ENCODE results near the gene ABCA2.

Gene ABCA2, protein sequence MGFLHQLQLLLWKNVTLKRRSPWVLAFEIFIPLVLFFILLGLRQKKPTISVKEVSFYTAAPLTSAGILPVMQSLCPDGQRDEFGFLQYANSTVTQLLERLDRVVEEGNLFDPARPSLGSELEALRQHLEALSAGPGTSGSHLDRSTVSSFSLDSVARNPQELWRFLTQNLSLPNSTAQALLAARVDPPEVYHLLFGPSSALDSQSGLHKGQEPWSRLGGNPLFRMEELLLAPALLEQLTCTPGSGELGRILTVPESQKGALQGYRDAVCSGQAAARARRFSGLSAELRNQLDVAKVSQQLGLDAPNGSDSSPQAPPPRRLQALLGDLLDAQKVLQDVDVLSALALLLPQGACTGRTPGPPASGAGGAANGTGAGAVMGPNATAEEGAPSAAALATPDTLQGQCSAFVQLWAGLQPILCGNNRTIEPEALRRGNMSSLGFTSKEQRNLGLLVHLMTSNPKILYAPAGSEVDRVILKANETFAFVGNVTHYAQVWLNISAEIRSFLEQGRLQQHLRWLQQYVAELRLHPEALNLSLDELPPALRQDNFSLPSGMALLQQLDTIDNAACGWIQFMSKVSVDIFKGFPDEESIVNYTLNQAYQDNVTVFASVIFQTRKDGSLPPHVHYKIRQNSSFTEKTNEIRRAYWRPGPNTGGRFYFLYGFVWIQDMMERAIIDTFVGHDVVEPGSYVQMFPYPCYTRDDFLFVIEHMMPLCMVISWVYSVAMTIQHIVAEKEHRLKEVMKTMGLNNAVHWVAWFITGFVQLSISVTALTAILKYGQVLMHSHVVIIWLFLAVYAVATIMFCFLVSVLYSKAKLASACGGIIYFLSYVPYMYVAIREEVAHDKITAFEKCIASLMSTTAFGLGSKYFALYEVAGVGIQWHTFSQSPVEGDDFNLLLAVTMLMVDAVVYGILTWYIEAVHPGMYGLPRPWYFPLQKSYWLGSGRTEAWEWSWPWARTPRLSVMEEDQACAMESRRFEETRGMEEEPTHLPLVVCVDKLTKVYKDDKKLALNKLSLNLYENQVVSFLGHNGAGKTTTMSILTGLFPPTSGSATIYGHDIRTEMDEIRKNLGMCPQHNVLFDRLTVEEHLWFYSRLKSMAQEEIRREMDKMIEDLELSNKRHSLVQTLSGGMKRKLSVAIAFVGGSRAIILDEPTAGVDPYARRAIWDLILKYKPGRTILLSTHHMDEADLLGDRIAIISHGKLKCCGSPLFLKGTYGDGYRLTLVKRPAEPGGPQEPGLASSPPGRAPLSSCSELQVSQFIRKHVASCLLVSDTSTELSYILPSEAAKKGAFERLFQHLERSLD (N-terminal part only)

DNA sequence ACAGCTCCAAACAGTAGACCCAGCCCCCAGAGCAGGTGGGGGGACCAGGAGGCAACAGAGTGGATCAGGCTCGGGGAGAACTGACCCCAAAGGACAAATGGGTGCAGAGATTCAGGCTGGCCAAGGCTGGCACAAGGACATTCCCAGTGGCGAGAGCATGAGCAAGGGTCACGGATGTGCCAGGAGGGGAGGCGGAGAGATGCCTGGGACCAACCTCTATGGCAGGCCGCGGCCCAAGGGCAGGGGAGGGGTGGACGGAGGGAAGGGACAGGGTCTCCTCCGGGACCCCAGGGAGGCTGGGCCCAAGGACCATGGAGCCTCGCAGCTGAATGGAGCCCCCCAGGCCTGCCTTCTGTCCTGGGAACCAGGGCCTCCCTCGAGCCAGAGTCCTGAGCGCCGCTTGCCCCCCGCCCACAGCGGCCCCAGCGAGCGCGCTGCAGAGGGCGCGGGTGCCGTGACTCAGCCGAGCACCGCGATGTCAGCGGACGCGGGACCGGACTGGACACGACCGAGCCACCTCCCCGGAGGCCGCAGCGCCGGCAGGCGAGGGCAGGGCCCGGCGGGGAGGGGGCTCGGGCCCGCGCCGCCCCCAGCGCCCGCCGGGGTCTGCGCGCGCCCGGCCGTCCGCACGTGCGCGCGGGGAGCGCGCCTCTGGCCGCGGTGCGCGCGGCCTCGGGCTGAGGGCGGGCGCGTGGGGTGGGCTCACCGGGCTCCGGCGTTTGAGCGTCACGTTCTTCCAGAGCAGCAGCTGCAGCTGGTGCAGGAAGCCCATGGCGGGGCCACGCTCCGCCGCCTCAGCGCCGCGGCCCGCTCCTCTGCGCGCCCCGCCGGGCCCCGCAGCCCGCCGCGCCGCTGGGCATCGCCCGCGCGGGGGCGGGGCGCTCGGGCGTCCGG lies at the start of gene ABCA2:
TSS of gene ABCA2 (minus strand) at position 869 of the 894 bp plus-strand sequence. CDS start at position 772, 97 bp downstream.
- DNase-seq: no peak

DNA sequence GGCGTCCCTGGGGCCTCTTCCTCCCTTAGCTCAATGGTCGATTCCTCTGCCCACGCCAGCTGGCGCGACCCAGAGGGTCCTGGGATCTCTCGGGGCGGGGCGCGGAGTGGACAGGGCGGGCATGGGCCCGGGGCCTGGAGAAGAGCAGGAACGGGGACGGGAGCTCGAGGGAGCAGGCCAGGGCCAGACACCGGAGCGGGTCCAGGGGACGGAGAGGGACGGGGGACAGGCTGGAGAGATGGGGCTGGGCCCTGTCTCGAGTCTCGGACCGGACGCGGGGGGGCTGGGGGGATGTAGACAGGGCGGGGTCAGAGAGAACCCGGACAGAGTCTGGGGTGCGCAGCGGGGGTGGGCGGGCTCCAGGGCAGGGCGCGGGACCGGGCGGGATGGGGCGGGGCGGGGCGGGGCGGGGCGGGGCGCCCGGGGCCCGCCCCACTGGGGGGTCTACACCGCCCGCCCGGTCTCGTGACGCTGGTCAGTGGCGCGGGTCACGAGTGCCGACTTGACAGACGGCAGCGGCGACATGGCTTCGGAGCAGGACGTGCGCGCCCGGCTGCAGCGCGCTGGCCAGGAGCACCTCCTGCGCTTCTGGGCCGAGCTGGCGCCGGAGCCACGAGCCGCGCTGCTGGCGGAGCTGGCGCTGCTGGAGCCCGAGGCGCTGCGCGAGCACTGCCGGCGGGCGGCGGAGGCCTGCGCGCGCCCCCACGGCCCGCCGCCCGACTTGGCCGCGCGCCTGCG lies 49.1 kb upstream of the ABCA2 start, which contains the start of gene UAP1L1:
TSS of gene UAP1L1 (plus strand) at position 508 of the 738 bp plus-strand sequence. CDS start at position 524, 16 bp downstream.
- peak; percentile 60 for DNase-seq

DNA sequence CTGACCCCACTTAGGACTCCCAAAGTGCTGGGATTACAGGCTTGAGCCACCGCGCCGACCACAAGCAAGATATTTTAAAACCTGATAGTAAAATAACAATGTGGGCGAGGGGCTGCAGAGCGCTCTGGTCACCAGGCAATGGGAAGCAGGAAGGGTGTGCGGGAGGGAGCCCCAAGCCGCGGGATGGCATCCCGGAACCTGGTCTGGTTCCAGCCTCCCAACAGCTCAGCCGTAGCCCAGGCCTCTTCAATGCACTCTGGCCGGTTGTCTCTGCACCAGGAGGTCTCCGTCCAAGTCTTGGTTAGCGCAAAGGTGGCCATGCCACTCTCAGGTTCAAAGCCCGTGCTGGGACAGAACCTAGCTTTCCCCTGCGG lies 48.6 kb upstream of the ABCA2 start:
- no peak for DNase-seq

DNA sequence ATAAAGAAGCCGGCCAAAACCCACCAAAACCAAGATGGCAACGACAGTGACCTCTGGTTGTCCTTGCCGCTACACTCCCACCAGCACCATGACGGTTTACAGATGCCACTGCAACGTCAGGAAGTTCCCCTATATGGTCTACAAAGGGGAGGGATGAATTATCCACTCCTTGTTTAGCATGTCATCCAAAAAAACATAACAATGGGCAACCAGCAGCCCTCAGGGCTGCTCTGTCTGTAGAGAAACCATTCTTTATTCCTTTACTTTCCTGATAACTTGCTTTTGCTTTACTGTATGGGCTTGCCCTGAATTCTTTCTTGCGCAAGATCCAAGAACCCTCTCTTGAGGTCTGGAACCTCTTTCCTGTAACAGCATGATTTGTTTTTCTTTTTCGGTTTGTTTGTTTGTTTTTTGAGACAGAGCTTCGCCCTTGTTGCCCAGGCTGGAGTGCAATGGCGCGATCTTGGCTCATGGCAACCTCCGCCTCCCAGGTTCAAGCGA lies 47.3 kb upstream of the ABCA2 start:
- no peak for DNase-seq

DNA sequence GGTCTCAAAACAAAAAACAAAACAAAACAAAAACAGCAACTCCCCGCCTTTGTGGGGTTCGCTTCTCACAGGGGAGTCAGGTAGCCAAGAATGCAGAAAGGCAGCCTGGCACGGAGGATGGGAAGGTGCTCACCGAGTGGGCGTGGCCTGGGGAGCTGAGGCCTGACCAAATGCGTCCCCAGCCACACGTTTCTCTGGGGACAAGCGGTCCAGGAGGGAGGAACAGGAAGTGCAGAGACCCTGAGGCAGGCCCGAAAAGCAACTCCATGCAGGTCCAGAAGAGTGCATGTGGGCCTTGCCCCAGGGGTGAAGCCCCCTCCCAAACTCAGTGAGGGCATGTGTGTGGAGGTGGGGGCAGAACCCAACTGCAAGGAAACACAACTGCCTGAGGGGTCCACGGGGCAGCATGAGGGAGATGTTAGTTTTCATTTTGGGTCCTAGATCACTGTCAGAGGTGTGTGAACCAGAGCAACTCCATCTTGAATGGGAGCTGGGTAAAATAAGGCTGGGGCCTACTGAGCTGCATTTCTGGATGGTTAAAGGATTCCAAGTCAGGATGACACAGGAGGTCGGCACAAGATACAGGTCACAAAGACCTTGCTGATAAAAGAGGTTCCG lies 46.7 kb upstream of the ABCA2 start:
- DNase-seq: no peak

DNA sequence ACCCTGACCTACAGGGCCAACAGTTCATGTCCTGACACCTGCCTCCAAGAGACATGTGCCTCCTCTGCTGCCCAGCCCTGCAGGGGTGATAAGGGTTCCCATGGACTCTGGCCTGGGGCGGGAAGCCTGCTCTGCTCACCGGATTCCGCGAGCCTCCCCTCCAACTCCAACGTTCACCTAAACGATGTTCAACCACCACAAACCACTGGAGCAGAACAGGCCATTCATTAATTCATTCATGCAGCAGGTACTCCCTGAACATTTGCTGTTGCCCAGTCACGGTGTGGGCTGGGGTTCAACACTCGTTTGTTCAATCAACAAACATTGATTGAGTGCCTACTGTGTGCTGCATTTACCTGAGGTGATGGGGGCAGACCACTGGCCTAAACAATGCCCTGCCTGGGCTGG lies 46.0 kb upstream of the ABCA2 start:
- DNase-seq: no peak

DNA sequence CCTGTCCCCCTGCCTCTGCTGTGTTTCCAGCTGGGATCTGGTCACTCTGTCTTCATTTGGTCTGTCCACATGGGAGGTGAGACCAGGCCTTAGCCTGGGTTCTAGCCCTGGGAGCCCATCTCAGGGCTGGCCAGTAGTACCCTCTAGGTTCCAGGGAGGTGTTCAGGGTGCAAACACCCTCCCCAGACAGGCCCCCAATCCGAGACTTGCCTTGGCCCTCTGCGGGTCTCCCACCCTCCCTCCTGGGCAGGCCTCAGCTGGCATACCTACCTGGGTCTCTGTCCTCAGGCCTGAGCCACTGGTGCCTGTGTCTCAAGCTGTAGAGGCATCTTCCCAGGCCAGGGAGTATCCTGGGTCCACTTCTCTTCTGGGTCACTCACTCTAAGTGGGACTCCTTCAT lies 43.2 kb upstream of the ABCA2 start:
- no peak for DNase-seq

DNA sequence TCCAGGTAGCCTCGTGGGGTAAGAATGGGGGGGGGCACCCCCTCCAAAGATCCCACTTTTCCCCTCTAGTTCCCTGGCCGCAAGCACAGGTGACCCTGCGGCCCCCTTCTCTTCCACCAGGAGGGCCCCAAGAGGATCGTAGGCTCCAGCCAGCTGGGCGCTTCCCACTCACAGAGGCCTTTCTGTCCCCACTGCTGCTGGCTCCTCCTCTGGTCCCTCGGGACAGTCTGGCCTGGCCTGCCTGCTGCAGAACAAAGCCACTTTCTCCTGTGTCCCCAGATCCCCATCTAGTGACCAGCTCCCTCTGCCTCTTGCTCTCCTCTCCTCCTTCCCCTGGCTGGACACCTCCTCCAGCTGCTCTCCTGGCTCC lies 42.9 kb upstream of the ABCA2 start:
- DNase-seq: no peak

DNA sequence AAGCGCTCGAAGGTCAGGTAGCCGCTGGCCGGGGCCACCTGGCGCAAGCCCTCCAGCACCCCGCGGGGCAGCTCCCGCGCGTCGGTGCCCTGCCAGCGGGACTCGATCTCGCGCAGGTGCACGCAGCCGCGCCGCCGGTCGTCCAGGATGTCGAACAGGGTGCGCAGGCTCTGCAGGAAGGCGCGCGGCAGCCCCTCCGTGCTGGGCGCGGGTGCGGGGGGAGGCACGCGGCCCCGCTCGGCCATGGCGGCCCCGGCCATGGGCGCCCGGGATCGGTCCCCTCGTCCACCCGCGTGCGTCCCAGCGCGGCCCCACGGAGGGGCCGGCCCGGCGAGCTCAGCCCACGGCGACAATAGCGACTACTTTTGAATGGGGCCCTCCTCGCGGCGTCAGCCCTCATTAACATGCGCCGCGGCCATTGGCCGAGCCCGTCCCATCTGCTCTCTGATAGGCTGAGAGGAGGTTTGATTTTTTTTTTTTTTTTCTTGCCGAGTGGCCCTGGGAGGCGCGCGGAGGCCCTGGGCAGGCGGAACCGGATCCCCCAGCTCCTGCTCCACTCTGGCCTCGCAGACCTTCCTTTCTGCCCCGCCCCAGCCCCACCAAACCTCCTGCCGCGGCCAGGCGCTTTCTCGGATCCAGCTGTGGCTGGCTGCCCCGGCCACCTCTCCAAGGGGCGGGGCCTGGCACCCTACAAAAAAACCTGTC lies 42.3 kb upstream of the ABCA2 start, which contains the start of gene SAPCD2:
TSS of gene SAPCD2 (minus strand) at position 357 of the 705 bp plus-strand sequence. CDS start at position 260, 97 bp downstream.
- DNase-seq: peak; percentile 94

DNA sequence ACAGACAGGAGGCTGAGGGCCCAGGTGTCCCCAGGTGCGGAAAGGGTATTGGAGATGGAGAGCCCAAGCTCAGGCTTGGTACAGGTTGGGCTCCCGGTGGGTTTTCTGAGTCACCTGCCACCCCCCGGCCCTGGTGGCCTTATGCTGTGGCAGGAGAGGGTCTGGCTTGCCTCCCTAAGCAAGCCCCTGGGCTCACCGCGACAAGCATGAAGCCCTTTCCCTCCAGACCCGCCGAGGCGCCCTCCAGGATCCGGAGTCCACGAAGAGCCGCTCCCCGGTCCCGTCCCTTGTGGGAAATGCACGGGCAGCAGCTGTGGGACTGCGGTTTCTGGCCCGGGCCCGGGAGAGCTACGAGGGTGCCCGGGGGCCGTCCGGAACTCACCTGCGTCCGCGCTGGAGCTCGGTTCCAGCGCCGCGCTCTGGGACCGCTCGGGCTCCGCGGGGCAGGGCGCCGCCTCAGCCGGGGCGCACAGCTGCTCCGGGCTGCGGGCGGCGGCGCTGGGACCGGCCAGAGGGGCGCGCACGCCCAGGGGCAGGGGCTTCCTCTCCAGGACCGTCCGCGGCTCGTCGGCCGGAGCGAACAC lies 41.6 kb upstream of the ABCA2 start:
- no peak for DNase-seq

DNA sequence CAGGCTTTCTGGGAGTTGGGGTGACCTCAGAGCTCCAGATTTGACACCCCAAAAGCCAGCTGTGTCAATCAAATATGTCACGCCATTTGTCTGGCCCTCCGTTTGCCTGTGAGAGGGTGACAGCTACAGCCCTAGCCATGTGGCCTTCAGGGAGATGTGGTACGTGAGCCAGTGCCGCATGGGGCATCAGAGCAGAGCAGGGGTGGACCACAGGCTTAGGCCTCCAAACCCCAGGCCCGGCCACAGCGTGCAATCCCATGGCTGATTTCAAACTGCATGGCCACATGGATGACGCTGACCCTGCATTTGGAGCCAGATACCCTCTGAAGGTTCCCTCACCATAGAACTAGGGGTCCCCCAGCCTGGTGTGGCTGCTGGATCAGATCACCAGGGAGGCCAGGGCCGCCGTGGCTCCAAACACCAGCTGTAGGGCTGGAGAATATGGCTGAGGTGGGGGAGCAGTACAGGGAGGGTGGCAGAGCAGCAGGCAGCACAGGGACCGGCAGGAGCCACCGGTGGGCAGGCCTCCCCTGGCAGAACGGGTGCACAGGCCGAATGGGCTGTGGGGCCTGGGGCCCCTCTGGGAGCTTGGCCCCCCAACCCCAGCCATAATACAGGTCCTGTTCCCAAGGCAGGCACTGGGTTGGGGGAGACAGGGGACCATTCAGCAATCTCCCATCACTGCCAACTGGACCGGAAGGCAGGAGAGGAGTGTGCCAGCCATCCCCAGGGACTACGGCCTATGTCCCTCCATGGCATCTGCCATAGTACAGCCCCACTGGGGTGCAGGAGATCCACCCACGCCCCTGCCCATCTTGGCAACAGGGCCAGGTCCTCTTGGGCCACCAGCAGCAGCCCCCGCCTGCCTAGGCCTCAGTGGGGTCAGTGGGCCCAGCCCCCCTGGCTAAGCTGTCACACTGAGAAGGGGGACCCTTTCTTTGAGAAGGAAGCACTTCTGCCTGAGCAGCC lies 40.8 kb upstream of the ABCA2 start:
- DNase-seq: no peak

DNA sequence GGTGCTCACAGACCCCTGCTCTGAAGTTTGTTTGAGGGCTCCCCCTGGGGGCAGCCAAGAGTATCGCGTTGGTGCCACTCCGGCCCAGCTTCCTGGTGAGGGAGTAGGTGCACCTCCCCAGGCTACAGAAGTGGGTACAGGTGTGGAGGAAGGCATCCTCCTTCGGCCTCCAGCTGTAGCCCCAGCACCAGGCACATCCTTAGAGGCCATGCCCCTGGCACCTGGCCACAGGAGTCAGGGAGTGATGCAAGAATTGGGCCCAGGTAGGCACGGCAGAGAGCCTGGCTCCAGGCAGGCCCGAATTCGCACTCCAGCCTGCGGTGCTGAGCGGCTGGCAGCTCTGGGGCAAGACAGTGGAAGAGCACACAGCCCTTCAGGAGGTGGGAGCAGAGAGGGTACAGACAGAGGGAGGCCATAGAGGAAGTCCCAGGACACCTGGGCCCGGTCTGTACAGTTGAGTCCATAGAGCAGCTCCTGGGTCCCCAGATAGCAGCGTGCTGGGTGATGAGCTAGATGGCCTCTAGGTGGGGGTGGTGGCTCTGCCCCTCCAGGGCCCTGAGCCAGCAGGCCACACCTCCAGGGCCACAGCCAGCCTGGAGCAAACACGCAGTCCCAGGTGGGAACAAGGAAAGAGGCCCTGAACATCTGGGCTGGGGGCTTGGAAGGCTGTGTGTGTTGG lies 40.0 kb upstream of the ABCA2 start:
- peak; percentile 90 for DNase-seq

DNA sequence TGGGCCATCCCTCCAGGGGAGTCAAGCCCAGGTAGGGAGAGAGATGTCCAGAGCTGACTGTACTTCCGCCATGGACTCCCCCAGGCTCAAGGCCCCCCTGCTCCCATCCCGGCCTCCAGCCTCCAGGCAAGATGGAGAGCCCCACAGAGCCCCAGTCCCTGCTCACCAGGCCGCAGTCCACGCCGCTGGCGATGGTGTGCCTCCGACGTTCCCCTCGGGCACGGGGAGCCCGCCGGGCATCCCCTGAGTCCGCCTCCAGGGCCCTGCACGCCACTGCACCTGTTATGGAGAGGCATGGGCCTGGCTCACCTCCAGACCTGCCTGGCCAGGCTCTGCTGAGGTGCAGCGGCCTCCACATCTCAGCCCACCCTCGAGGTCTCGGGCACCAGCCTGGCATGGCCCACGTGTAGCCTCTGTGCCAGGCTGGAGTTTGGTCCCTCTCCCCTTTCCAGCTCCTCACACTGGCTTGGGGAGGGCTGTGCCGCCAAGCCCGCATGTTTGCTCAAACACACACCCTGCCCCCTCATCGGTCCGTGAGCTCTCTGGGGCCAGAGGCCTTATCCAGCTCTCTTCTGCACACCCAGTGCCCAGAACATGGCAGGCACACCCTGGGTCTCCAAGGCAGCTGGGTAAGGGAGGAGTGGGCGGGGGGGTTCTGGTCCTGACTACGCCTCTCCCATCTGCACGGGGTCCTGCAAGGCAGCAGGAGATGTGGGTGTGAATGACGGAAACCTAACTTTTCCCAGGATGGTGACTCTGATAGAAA lies 38.2 kb upstream of the ABCA2 start:
- DNase-seq: no peak

DNA sequence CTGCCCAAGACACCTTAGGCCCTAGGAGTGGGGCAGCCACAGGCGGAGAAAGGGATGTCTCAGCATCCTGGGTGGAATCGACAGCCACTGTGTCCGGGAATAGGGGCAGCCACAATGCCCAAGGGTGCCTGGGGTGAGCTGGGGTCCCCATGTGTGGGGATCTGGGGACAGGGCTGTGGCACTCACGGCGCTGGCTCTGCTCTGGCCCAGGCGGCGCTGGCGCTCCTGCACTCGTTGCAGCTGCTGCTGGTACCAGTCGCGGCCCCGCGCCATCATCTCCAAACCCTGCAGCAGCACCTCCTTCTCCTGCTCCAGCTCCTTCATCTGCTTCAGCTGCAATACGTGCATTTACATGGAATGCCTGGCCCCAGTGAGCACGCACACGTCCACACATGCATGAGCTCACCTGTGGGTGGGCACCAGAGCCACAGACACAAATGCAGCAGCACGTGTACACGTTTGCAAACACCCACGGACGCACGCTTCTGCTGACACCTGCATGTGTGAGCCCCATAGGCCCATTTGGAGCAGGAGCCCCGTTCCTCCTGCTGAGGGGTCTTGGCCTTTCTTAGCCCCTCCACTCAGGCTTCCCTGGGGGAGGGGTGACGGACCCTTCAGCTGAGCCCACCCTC lies 37.4 kb upstream of the ABCA2 start:
- no peak for DNase-seq

DNA sequence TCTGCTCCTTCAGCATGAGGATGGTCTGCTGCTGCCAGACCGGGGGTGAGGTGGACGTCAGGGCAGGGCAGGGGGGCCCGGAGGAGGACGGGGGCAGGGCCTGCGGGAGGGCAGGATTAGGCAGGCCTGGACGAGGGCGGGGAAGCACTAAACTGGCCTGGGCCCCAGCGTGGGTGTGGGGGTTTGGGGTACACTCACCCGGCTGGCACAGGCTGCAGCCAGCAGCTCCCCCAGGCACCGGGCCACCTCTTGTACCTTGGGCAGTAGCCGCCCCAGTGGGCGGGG lies 36.8 kb upstream of the ABCA2 start:
- no peak for DNase-seq
